Motor neuron (in vitro differentiated cells): Measurements from ENCODE around the gene AK9. TPM values are rescaled to one million over a fixed set of nuclear protein-coding genes. Genes with fewer than 3 reads are reported as not detected.
"Not testable (repeated sequence)": the region's sequence is repeated elsewhere in the genome, so short reads cannot be mapped to it uniquely, and the experiment has no call there.

Experiments used
- ATAC-seq, 8 experiments: fragments of 200-7000 bp; cut with Tn5 transposase; replicated peaks in 6 of 8; 2 replicates each; pipeline ENCODE4 v1.8.0; 2021; ENCODE audit warnings: mild to moderate bottlenecking in 8 of 8, moderate library complexity in 8 of 8
- H3K27ac ChIP-seq, 2 donors: fragments of 250-450 bp; sonication (Bioruptor Pico); 2 replicates each; pipeline ENCODE4 v1.9.0; 2021; ENCODE audit warnings: antibody characterized with exemption in 2 of 2, mild to moderate bottlenecking in 2 of 2, moderate library complexity in 1 of 2
- H3K4me1 ChIP-seq, 2 donors: fragments of 250-450 bp; sonication (Bioruptor Pico); replicated peaks in 1 of 2; 2 replicates each; pipeline ENCODE4 v1.6.1; 2021; ENCODE audit warnings: antibody characterized with exemption in 2 of 2, mild to moderate bottlenecking in 2 of 2, moderate library complexity in 1 of 2
- H3K4me3 ChIP-seq, 5 donors: fragments of 250-450 bp; sonication (Bioruptor Pico); 2 replicates each; pipeline ENCODE4 v1.9.0; 2021; ENCODE audit warnings: antibody characterized with exemption in 5 of 5, mild to moderate bottlenecking in 5 of 5, moderate library complexity in 4 of 5
- WGBS, 10 experiments: fragments of 450-650 bp; shearing (Covaris generic); methylation state at CpG; one replicate each; pipeline ENCODE4 v1.0.0; 2022; 5-methylcytosine and 5-hydroxymethylcytosine counted together
- in situ Hi-C, 9 experiments: fragments of 400-800 bp; cut with MboI; loops; one replicate each; pipeline ENCODE4 v1.15.0; 2021; ENCODE audit warnings: low sequenced_read_pairs in 9 of 9, low pct_unique_long_range_greater_than_20kb in 2 of 9; ENCODE audit not compliant: unreplicated experiment in 9 of 9
- total RNA-seq, 8 experiments: library from RNA; unstranded; fragments of 300-600 nt; gene quantifications; 2 replicates each; pipeline versions ENCODE4 v1.2.3 to v1.2.4, GENCODE V29; 2022

Gene AK9
- total RNA-seq, 8 experiments from 2014 or later = 7.0 to 18.1 (median 13.3) TPM

DNA sequence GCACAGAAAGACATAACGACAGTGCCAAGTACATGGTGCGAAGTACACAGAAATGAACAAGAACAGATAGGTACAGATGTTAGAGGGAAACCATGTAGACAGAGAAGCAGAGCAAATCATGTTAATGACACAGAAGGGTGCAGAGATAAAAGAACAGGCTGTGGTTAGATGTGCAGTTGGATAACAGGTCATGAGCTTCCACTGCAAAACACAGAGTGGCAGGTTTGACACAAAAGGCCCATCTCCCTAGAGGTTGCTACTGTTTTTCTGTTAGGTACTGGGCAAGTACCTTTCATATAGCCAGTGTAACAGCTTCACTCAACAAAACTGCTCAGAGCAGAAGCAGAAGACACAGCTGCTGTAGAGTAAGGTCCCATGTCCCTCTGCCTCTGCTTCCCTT, 84.6 kb downstream of the AK9 start:
- no peak for ATAC-seq
- in situ Hi-C loops = no loop called here
- Histone ChIP-seq H3K4me1 (no peaks in the 10 kb centered on the region), H3K27ac (no peak overlapping the region), H3K4me3 (no peak overlapping the region)
- 60 to 100% (median 97%) methylated on average over 1 to 2 of the region's 2 CpGs; no CpG with 5 or more reads in 4 of the 10 experiments for WGBS, 10 experiments

DNA sequence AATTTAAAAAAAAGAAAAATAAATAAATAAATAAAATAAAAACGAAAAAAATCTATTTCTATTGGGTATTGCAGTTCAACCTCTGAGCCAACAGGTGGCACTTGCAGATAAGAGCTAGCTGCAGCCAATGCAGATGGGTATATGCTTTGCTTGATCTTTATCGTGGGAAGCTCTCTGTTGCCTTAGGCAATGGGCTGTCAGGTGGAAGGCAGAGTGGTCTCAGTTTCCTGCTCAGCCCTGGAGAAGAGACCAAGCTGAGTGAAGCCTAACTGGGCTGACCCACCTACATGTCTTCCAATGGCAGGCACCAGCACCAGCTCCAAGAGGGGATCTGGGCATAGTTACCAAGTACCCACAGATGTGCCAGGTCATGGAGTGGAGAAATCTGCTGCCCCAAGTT, 95.0 kb downstream of the AK9 start:
- H3K4me1 ChIP-seq = no peaks in the 10 kb centered on the region
- 0 to 49% (median 14%) methylated on average over 1 to 2 of the region's 2 CpGs; no CpG with 5 or more reads in 4 of the 10 experiments for WGBS, 10 experiments
- no peak overlapping the region for H3K4me3 ChIP-seq
- ATAC-seq = peak in 3 of 8 experiments; percentile 77 to 82 (median 79)
- in situ Hi-C loops = loop anchor here in 1 of 9 experiments (10.0 kb wide), 1 partner anchor 99 kb away; the partner anchor contains the start of genes AK9 and FIG4
- H3K27ac ChIP-seq = no peak overlapping the region

DNA sequence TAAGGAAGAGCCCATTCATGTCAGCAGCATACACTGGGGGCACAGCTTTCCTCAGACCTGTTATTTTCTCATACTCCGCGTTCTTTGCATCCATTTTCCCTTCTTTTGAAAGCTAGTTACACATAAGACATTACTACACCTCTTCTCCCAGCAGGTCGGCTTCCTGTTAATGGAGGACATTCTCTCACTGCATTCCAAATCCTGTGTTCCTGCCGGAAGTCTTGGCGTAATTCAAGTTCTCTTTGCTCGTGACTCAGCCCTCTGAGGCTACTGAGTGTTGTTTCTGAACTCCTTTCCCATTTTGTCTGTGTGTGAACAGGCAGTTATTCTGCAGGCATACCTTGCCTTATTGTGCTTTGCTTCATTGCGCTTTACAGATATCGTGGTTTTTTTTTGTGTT, 110.5 kb downstream of the AK9 start:
- no peak for ATAC-seq
- in situ Hi-C loops = no loop called here
- 36 to 83% (median 64%) methylated on average over 2 to 8 of the region's 8 CpGs for WGBS, 10 experiments
- H3K4me3 ChIP-seq = no peak overlapping the region
- no peak overlapping the region for H3K27ac ChIP-seq
- peaks cover 0 to 3% of the 10 kb centered on the region in 2 donors for H3K4me1 ChIP-seq

DNA sequence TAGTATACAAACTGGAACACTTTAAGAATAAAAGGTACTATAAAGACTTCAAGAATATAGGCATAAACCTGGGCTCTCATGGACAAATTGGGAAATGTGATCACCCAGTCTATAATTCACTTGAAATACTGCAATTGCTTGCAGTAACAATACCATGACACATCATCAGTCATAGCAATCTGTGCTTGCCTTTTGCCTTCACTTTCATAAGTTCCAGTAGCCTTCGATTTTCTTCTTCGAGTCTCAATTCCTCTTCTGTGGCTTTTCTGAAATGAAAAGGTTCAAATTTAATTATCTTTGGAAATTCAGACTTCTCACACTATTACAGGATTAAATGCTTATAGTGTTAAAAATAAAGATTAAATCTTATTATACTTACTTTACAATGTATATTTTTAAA, 111.6 kb downstream of the AK9 start:
- H3K4me3 ChIP-seq = no peak overlapping the region
- no peak overlapping the region for H3K27ac ChIP-seq
- H3K4me1 ChIP-seq = peaks cover 0 to 3% of the 10 kb centered on the region in 2 donors
- no peak for ATAC-seq
- in situ Hi-C loops = no loop called here
- WGBS, 10 experiments = 76 to 100% (median 94%) methylated on average over 2 of the region's 2 CpGs; no CpG with 5 or more reads in 1 of the 10 experiments

DNA sequence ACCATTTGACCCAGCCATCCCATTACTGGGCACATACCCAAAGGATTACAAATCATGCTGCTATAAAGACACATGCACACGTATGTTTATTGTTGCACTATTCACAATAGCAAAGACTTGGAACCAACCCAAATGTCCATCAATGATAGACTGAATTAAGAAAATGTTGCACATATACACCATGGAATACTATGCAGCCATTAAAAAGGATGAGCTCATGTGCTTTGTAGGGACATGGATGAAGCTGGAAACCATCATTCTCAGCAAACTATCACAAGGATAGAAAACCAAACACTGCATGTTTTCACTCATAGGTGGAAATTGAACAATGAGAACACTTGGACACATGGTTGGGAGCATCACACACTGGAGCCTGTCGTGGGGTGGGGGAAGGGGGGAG, 121.1 kb downstream of the AK9 start:
- H3K4me3 ChIP-seq, H3K27ac ChIP-seq, H3K4me1 ChIP-seq, ATAC-seq, in situ Hi-C loops: not testable (repeated sequence)
- 60 to 83% (median 80%) methylated on average over 1 of the region's 2 CpGs; no CpG with 5 or more reads in 7 of the 10 experiments for WGBS, 10 experiments

GRCh38 chr6:109561844-109562243, 129.2 kb downstream of the AK9 start:
- WGBS, 10 experiments = 0 to 100% (median 90%) methylated on average over 1 of the region's 1 CpG
- in situ Hi-C loops = no loop called here
- no peak overlapping the region for H3K27ac ChIP-seq
- ATAC-seq = no peak
- no peaks in the 10 kb centered on the region for H3K4me1 ChIP-seq
- H3K4me3 ChIP-seq = no peak overlapping the region

DNA sequence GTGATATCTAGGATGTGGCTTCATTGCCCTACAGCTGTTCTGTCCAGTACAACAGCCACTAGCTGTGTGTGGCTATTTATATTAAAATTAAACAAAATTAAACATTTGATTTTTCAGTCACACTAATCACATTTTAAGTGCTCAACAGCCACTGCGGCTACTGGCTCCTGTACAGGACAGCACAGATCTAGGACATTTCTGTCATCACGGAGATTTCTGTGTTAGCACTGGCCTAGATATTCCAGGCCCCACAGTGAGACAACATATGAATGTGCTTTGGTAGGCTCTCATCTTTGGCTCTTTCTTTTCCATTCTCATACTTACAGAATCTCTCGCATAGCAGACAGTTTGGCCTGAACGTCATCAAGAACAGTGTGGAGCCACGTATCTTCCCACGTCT, 159.6 kb downstream of the AK9 start:
- no peak for ATAC-seq
- Histone ChIP-seq H3K27ac (no peak overlapping the region), H3K4me3 (no peak overlapping the region), H3K4me1 (no peaks in the 10 kb centered on the region)
- 22 to 100% (median 89%) methylated on average over 1 to 5 of the region's 6 CpGs; no CpG with 5 or more reads in 1 of the 10 experiments for WGBS, 10 experiments
- in situ Hi-C loops = loop anchor here in 1 of 9 experiments (25.0 kb wide), 1 partner anchor 506 kb away; no protein-coding TSS in a partner anchor

GRCh38 chr6:109527989-109528388, 163.0 kb downstream of the AK9 start:
- Histone ChIP-seq H3K27ac (no peak overlapping the region), H3K4me3 (no peak overlapping the region), H3K4me1 (no peaks in the 10 kb centered on the region)
- WGBS, 10 experiments = 53 to 100% (median 78%) methylated on average over 1 to 3 of the region's 3 CpGs
- ATAC-seq = peak in 1 of 8 experiments; percentile 51
- in situ Hi-C loops = loop anchor here in 2 of 9 experiments (10.0 to 25.0 kb wide), 2 partner anchors 167 to 509 kb away; partner anchors contain the start of genes AK9 (in 1 of the 2) and FIG4 (in 1 of the 2)

DNA sequence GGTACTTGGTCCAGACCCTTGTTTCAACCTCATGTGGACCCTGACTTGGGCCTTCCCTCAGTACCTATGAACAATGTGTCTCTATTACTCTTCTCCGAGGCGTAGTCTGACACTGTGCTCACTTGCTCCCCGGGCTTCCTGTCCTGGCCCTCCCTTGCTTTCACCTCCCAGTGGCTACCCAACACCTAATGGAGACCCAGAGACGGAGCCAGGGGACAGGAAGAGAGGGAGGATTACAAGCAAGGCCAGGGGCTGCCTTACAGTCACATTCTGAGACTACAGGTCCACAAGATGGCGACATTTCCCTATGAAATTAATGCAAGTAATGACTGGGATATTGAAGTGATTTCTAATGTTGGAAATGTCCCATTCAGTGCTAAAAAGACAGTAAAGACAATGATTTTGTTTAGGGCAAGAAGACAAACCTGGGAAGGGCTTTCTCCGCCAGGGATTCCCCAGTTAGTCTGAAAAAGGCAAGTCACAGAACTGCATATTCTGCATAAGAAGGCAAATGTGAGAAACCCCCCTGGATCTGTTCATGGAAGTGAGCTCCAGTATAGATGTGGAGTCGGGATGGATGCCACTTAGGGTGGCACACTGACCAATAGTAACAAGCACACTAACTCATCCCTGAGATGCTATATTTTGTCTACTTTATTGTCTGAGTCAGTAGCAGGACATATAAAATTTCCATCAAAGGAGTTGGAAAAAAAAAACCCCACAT, 163.9 kb downstream of the AK9 start:
- H3K4me3 ChIP-seq = no peak overlapping the region
- no peak overlapping the region for H3K27ac ChIP-seq
- WGBS, 10 experiments = 25 to 83% (median 54%) methylated on average over 1 to 6 of the region's 7 CpGs; no CpG with 5 or more reads in 3 of the 10 experiments
- no peaks in the 10 kb centered on the region for H3K4me1 ChIP-seq
- peak; percentile 58 to 96 (median 80) for ATAC-seq
- in situ Hi-C loops = loop anchor here in 2 of 9 experiments (10.0 to 25.0 kb wide), 2 partner anchors 168 to 510 kb away; partner anchors contain the start of genes AK9 (in 1 of the 2) and FIG4 (in 1 of the 2)

DNA sequence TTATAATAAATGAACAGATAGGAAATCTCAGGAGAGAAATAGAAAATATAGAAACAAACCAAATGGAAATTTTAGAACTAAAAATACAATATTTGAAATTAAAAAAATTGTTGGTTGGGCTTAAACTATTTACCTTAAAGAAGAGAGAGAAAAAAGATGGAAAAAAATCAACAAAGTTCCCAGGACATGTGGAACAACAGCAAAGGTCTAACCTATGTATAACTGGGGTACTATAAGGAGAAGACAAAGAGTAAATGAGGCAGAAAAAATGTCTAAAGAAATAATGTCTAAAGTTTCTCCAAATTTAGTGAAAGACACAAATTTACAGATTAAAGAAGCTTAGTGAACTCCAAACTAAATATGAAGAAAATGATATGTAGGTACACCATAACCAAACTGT, 166.9 kb downstream of the AK9 start:
- no peak for ATAC-seq
- H3K27ac ChIP-seq = no peak overlapping the region
- no peaks in the 10 kb centered on the region for H3K4me1 ChIP-seq
- no peak overlapping the region for H3K4me3 ChIP-seq
- in situ Hi-C loops = loop anchor here in 2 of 9 experiments (10.0 to 25.0 kb wide), 2 partner anchors 163 to 171 kb away; partner anchors contain the start of genes AK9 (in 2 of the 2) and FIG4 (in 2 of the 2)

GRCh38 chr6:109523478-109523877, 167.5 kb downstream of the AK9 start:
- H3K4me3 ChIP-seq = no peak overlapping the region
- 0 to 100% (median 87%) methylated on average over 1 to 2 of the region's 2 CpGs for WGBS, 10 experiments
- in situ Hi-C loops = loop anchor here in 2 of 9 experiments (10.0 to 25.0 kb wide), 2 partner anchors 164 to 171 kb away; partner anchors contain the start of genes AK9 (in 2 of the 2) and FIG4 (in 2 of the 2)
- H3K4me1 ChIP-seq = no peaks in the 10 kb centered on the region
- no peak for ATAC-seq
- H3K27ac ChIP-seq = no peak overlapping the region

DNA sequence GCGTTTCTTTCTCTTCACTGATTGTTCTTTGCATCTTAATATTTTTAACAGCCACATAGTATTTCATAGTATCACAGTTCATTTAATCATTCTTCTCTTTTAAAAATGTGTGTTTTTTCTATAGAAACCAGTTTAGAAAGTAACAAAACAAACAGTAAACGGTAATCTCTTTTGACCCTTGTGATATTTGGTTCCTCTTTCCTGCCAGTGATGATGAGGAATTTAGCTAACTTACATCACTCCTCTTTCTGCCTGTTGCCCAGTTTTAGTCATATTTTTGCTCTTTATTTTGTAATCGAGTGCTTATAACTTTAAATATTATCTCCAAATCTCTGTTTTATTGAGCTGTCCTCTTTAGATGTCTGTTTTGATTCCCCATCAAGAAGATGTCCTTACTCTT, 169.9 kb downstream of the AK9 start:
- in situ Hi-C loops = loop anchor here in 2 of 9 experiments (10.0 to 25.0 kb wide), 2 partner anchors 166 to 174 kb away; partner anchors contain the start of genes AK9 (in 2 of the 2) and FIG4 (in 2 of the 2)
- Histone ChIP-seq H3K27ac (no peak overlapping the region), H3K4me3 (no peak overlapping the region), H3K4me1 (no peaks in the 10 kb centered on the region)
- 26 to 100% (median 84%) methylated on average over 2 to 3 of the region's 3 CpGs for WGBS, 10 experiments
- no peak for ATAC-seq

DNA sequence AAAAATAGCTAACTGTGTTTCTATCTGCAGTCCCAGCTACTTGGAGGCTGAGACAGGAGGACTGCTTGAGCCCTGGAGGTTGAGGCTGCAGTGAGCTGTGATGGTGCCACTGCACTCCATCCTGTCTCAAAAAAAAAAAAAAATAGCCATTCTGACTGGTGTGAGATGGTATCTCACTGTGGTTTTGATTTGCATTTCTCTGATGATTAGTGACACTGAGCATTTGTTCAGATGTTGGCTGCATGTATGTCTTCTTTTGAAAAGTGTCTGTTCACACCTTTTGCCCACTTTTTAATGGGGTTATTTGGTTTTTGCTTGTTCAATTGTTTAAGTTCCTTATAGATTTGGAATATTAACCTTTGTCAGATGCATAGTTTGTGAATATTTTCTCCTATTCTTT, 171.4 kb downstream of the AK9 start:
- in situ Hi-C loops = loop anchor here in 2 of 9 experiments (10.0 to 25.0 kb wide), 2 partner anchors 168 to 175 kb away; partner anchors contain the start of genes AK9 (in 2 of the 2) and FIG4 (in 2 of the 2)
- not testable (repeated sequence) for H3K27ac ChIP-seq, ATAC-seq, H3K4me3 ChIP-seq, H3K4me1 ChIP-seq
